ENCODE data around the gene RSU1. TPM values are rescaled to one million over a fixed set of nuclear protein-coding genes. Genes with fewer than 3 reads are reported as not detected.

RSU1 gene
- polyA plus RNA-seq (2012; ENCODE audit: low read depth, missing spikeins): 29.0 TPM

GRCh38 chr10:16817125-16818019, at the start of gene RSU1:
Gene RSU1, minus strand, starts transcription at chr10:16817424. Its CDS starts 343 bp downstream, at chr10:16817081.
- DNase-seq (ENCODE audit: insufficient read length, low spot score) (peak; percentile 94), FAIRE-seq (peak; percentile 100)
- TF ChIP-seq POU2F2 (IDR thresholded peaks at IDR 0.05; ENCODE audit: low read depth, low read length) (no peak; the same call in 1 of the 2 replicates), POLR2A (IDR thresholded peaks at IDR 0.05; ENCODE audit: low read depth, low read length) (peak; percentile 84), TAF1 (IDR thresholded peaks at IDR 0.05; ENCODE audit: low read depth, low read length) (peak; percentile 74; the same call in 1 of the 2 replicates), SPI1 (IDR thresholded peaks at IDR 0.05; ENCODE audit: low read depth, low read length) (peak; percentile 27; the same call in 1 of the 2 replicates), POLR2AphosphoS5 (IDR thresholded peaks at IDR 0.05; ENCODE audit: low read depth, low read length) (peak; percentile 80), PAX5 (IDR thresholded peaks at IDR 0.05; ENCODE audit: insufficient read depth, low read length, severe bottlenecking) (no peak)

- DNase-seq (ENCODE audit: insufficient read length, low spot score): no peak
- FAIRE-seq: no peak
- TF ChIP-seq POU2F2 (IDR thresholded peaks at IDR 0.05; ENCODE audit: low read depth, low read length): no peak
- no peak for TF ChIP-seq SPI1 (IDR thresholded peaks at IDR 0.05; ENCODE audit: low read depth, low read length)
- no peak for TF ChIP-seq PAX5 (IDR thresholded peaks at IDR 0.05; ENCODE audit: insufficient read depth, low read length, severe bottlenecking)
- TF ChIP-seq TAF1 (IDR thresholded peaks at IDR 0.05; ENCODE audit: low read depth, low read length): no peak
- no peak for TF ChIP-seq POLR2A (IDR thresholded peaks at IDR 0.05; ENCODE audit: low read depth, low read length)
- TF ChIP-seq POLR2AphosphoS5 (IDR thresholded peaks at IDR 0.05; ENCODE audit: low read depth, low read length): no peak
These were observed 49.5 kb upstream of the RSU1 start for GRCh38 chr10:16866541-16867275.

- TF ChIP-seq POLR2A (IDR thresholded peaks at IDR 0.05; ENCODE audit: low read depth, low read length) (no peak), TAF1 (IDR thresholded peaks at IDR 0.05; ENCODE audit: low read depth, low read length) (no peak), POU2F2 (IDR thresholded peaks at IDR 0.05; ENCODE audit: low read depth, low read length) (no peak), SPI1 (IDR thresholded peaks at IDR 0.05; ENCODE audit: low read depth, low read length) (no peak), POLR2AphosphoS5 (IDR thresholded peaks at IDR 0.05; ENCODE audit: low read depth, low read length) (no peak), PAX5 (IDR thresholded peaks at IDR 0.05; ENCODE audit: insufficient read depth, low read length, severe bottlenecking) (no peak)
- no peak for FAIRE-seq
- no peak for DNase-seq (ENCODE audit: insufficient read length, low spot score)
These were observed 48.5 kb upstream of the RSU1 start for GRCh38 chr10:16865766-16866165.

- FAIRE-seq (no peak), DNase-seq (ENCODE audit: insufficient read length, low spot score) (no peak)
- TF ChIP-seq POLR2A (IDR thresholded peaks at IDR 0.05; ENCODE audit: low read depth, low read length) (no peak), PAX5 (IDR thresholded peaks at IDR 0.05; ENCODE audit: insufficient read depth, low read length, severe bottlenecking) (no peak), POLR2AphosphoS5 (IDR thresholded peaks at IDR 0.05; ENCODE audit: low read depth, low read length) (no peak), TAF1 (IDR thresholded peaks at IDR 0.05; ENCODE audit: low read depth, low read length) (no peak), SPI1 (IDR thresholded peaks at IDR 0.05; ENCODE audit: low read depth, low read length) (no peak), POU2F2 (IDR thresholded peaks at IDR 0.05; ENCODE audit: low read depth, low read length) (no peak)
These were observed 46.5 kb upstream of the RSU1 start for GRCh38 chr10:16863766-16864165.

- TF ChIP-seq POLR2AphosphoS5 (IDR thresholded peaks at IDR 0.05; ENCODE audit: low read depth, low read length) (no peak), POLR2A (IDR thresholded peaks at IDR 0.05; ENCODE audit: low read depth, low read length) (no peak), POU2F2 (IDR thresholded peaks at IDR 0.05; ENCODE audit: low read depth, low read length) (no peak), TAF1 (IDR thresholded peaks at IDR 0.05; ENCODE audit: low read depth, low read length) (no peak), SPI1 (IDR thresholded peaks at IDR 0.05; ENCODE audit: low read depth, low read length) (no peak), PAX5 (IDR thresholded peaks at IDR 0.05; ENCODE audit: insufficient read depth, low read length, severe bottlenecking) (no peak)
- FAIRE-seq (no peak), DNase-seq (ENCODE audit: insufficient read length, low spot score) (no peak)
These were observed 40.2 kb upstream of the RSU1 start for GRCh38 chr10:16857419-16857818.

GRCh38 chr10:16856567-16856966, 39.3 kb upstream of the RSU1 start:
- TF ChIP-seq POLR2AphosphoS5 (IDR thresholded peaks at IDR 0.05; ENCODE audit: low read depth, low read length): no peak
- no peak for TF ChIP-seq TAF1 (IDR thresholded peaks at IDR 0.05; ENCODE audit: low read depth, low read length)
- TF ChIP-seq PAX5 (IDR thresholded peaks at IDR 0.05; ENCODE audit: insufficient read depth, low read length, severe bottlenecking): no peak
- DNase-seq (ENCODE audit: insufficient read length, low spot score): no peak
- no peak for FAIRE-seq

- FAIRE-seq: no peak
- DNase-seq (ENCODE audit: insufficient read length, low spot score): no peak
- TF ChIP-seq POU2F2 (IDR thresholded peaks at IDR 0.05; ENCODE audit: low read depth, low read length) (no peak), TAF1 (IDR thresholded peaks at IDR 0.05; ENCODE audit: low read depth, low read length) (no peak), PAX5 (IDR thresholded peaks at IDR 0.05; ENCODE audit: insufficient read depth, low read length, severe bottlenecking) (no peak), POLR2A (IDR thresholded peaks at IDR 0.05; ENCODE audit: low read depth, low read length) (no peak), SPI1 (IDR thresholded peaks at IDR 0.05; ENCODE audit: low read depth, low read length) (no peak), POLR2AphosphoS5 (IDR thresholded peaks at IDR 0.05; ENCODE audit: low read depth, low read length) (no peak)
These were observed 38.9 kb upstream of the RSU1 start for GRCh38 chr10:16856092-16856491.

- DNase-seq (ENCODE audit: insufficient read length, low spot score): no peak
- FAIRE-seq: no peak
- TF ChIP-seq POLR2A (IDR thresholded peaks at IDR 0.05; ENCODE audit: low read depth, low read length) (no peak), POLR2AphosphoS5 (IDR thresholded peaks at IDR 0.05; ENCODE audit: low read depth, low read length) (no peak), PAX5 (IDR thresholded peaks at IDR 0.05; ENCODE audit: insufficient read depth, low read length, severe bottlenecking) (no peak), POU2F2 (IDR thresholded peaks at IDR 0.05; ENCODE audit: low read depth, low read length) (no peak), SPI1 (IDR thresholded peaks at IDR 0.05; ENCODE audit: low read depth, low read length) (no peak), TAF1 (IDR thresholded peaks at IDR 0.05; ENCODE audit: low read depth, low read length) (no peak)
These were observed 37.4 kb upstream of the RSU1 start for GRCh38 chr10:16854623-16855022.

GRCh38 chr10:16853809-16854208, 36.6 kb upstream of the RSU1 start:
- TF ChIP-seq SPI1 (IDR thresholded peaks at IDR 0.05; ENCODE audit: low read depth, low read length): no peak
- DNase-seq (ENCODE audit: insufficient read length, low spot score): no peak
- FAIRE-seq: no peak

All from GM12891 (cell line).